AG10803 (cell line): ENCODE measurements around the gene ATG7.
"Not testable (repeated sequence)": the region's sequence is repeated elsewhere in the genome, so short reads cannot be mapped to it uniquely, and the experiment has no call there.

ENCODE experiments used
- DNase-seq: peaks from one replicate; pipeline ENCODE4 v3.0.0; 2010; ENCODE audit warnings: low read depth
- H3K4me3 ChIP-seq: 2 replicates; pipeline ENCODE4 v1.5.1; 2011; ENCODE audit warnings: mild to moderate bottlenecking, low read length, control low read depth
- TF ChIP-seq, protein P1 (sequence below): conservative IDR thresholded peaks from 2 replicates; pipeline ENCODE4 v1.5.1; 2011; ENCODE audit warnings: mild to moderate bottlenecking, low read length, control low read depth, inconsistent platforms

ATG7 gene

GRCh38 chr3:11254876-11255275 lies 17.3 kb upstream of the ATG7 start:
- no peak overlapping the region for H3K4me3 ChIP-seq
- DNase-seq = no peak
- TF ChIP-seq, protein P1, sequence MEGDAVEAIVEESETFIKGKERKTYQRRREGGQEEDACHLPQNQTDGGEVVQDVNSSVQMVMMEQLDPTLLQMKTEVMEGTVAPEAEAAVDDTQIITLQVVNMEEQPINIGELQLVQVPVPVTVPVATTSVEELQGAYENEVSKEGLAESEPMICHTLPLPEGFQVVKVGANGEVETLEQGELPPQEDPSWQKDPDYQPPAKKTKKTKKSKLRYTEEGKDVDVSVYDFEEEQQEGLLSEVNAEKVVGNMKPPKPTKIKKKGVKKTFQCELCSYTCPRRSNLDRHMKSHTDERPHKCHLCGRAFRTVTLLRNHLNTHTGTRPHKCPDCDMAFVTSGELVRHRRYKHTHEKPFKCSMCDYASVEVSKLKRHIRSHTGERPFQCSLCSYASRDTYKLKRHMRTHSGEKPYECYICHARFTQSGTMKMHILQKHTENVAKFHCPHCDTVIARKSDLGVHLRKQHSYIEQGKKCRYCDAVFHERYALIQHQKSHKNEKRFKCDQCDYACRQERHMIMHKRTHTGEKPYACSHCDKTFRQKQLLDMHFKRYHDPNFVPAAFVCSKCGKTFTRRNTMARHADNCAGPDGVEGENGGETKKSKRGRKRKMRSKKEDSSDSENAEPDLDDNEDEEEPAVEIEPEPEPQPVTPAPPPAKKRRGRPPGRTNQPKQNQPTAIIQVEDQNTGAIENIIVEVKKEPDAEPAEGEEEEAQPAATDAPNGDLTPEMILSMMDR = no peak

- not testable (repeated sequence) for H3K4me3 ChIP-seq, DNase-seq
Observed at GRCh38 chr3:11255537-11255936, 16.7 kb upstream of the ATG7 start.

DNA sequence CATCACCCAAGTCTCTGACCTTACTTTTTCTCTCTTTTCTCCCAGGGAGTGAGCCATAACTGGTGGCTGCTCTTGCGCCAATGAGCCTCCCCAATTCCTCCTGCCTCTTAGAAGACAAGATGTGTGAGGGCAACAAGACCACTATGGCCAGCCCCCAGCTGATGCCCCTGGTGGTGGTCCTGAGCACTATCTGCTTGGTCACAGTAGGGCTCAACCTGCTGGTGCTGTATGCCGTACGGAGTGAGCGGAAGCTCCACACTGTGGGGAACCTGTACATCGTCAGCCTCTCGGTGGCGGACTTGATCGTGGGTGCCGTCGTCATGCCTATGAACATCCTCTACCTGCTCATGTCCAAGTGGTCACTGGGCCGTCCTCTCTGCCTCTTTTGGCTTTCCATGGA lies 13.2 kb upstream of the ATG7 start:
- DNase-seq = no peak
- no peak overlapping the region for H3K4me3 ChIP-seq
- TF ChIP-seq, protein P1 = no peak

DNA sequence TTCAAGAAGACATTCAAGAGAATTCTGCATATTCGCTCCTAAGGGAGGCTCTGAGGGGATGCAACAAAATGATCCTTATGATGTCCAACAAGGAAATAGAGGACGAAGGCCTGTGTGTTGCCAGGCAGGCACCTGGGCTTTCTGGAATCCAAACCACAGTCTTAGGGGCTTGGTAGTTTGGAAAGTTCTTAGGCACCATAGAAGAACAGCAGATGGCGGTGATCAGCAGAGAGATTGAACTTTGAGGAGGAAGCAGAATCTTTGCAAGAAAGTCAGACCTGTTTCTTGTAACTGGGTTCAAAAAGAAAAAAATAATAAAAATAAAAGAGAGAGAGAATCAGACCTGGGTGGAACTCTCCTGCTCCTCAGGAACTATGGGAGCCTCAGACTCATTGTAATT lies 11.7 kb upstream of the ATG7 start:
- TF ChIP-seq, protein P1 = no peak
- DNase-seq = no peak
- H3K4me3 ChIP-seq = no peak overlapping the region

- TF ChIP-seq, protein P1 = no peak
- no peak for DNase-seq
- no peak overlapping the region for H3K4me3 ChIP-seq
Observed at GRCh38 chr3:11269007-11269406, 3.2 kb upstream of the ATG7 start.

DNA sequence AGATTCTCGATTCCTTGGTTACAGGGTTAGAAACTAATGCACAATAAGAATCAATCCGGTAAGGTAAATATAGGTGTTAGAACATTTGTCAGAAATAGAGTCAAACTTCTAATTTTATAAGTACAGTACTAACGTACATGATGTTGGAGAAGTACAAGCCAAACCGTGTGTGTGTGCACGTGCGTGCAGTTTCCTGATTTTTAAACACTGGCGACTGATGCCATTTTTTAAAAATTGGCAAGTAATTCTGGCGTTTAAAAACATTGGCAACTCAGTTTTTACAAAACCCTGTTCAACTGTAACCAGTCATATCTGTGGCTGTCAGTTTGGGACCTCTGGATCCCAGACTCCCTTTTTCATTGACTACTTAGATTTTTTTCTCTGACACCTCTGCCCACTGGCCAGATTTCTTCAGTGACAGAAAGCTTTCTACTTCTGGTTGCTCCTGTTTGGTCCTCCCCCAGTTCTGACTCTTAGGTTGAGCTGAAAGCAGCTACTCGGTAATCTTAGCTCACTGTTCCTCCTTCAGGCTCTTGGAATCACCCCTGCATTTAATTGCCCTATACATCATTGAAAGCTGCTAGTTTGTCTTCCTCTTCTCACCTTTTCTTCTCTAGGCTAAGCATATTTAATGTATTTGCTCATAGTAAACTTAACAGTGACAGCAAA lies 843 bp downstream of the ATG7 start:
- peak; percentile 20 for DNase-seq
- peak overlapping the region; percentile 98 for H3K4me3 ChIP-seq
- TF ChIP-seq, protein P1 = no peak

DNA sequence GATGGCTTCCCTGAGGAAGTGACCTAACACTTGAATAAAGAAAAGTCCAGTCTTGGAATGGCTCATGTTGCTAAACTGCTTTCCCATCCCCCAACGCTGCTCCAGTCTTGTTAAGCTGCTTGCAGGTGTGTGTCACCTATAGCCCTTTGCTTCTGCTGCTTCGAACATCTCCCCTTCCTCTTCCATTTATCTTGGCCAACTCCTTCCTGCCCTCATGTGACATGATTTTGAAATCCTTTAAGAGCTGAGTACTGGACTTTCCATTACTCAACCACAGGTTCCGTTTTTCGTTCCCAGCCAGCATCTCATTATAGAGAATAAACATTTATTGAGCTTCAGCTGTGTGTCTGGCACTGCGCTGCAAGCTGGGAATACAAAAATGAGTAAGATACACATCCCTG lies 1.7 kb downstream of the ATG7 start:
- no peak overlapping the region for H3K4me3 ChIP-seq
- TF ChIP-seq, protein P1 = no peak
- no peak for DNase-seq
